ENCODE data around the gene SDK1. TPM values are rescaled to one million over a fixed set of nuclear protein-coding genes. Genes with fewer than 3 reads are reported as not detected.

SDK1 gene
- total RNA-seq, 4 donors from 2014 or later, result 2.5 to 12.9 (median 6.1) TPM

- TF ChIP-seq, protein P1, sequence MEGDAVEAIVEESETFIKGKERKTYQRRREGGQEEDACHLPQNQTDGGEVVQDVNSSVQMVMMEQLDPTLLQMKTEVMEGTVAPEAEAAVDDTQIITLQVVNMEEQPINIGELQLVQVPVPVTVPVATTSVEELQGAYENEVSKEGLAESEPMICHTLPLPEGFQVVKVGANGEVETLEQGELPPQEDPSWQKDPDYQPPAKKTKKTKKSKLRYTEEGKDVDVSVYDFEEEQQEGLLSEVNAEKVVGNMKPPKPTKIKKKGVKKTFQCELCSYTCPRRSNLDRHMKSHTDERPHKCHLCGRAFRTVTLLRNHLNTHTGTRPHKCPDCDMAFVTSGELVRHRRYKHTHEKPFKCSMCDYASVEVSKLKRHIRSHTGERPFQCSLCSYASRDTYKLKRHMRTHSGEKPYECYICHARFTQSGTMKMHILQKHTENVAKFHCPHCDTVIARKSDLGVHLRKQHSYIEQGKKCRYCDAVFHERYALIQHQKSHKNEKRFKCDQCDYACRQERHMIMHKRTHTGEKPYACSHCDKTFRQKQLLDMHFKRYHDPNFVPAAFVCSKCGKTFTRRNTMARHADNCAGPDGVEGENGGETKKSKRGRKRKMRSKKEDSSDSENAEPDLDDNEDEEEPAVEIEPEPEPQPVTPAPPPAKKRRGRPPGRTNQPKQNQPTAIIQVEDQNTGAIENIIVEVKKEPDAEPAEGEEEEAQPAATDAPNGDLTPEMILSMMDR (IDR thresholded peaks at IDR 0.05), result no peak
- TF ChIP-seq POLR2A (IDR thresholded peaks at IDR 0.05) (no peak), POLR2AphosphoS5 (IDR thresholded peaks at IDR 0.05) (no peak), EP300 (IDR thresholded peaks at IDR 0.05) (no peak)
- Histone ChIP-seq H3K36me3 (no peaks in the 10 kb centered on the region), H3K27me3 (no peaks in the 10 kb centered on the region), H3K27ac (no peak overlapping the region), H3K9me3 (no peaks in the 10 kb centered on the region), H3K4me1 (peaks cover 51% of the 10 kb centered on the region), H3K4me3 (no peak overlapping the region)
- DNase-seq (ENCODE audit: low spot score in 2 of 2), result no peak
- WGBS, result 68% methylated on average over 4 of the region's 19 CpGs
Measured at GRCh38 chr7:4191046-4191445, 890.0 kb downstream of the SDK1 start.

GRCh38 chr7:4191525-4191924 is 890.5 kb downstream of the SDK1 start:
- peaks cover 52% of the 10 kb centered on the region for H3K4me1 ChIP-seq
- no peak overlapping the region for H3K4me3 ChIP-seq
- H3K36me3 ChIP-seq, result no peaks in the 10 kb centered on the region
- no peaks in the 10 kb centered on the region for H3K27me3 ChIP-seq
- H3K9me3 ChIP-seq, result no peaks in the 10 kb centered on the region
- no peak for TF ChIP-seq EP300 (IDR thresholded peaks at IDR 0.05)
- TF ChIP-seq, protein P1 (IDR thresholded peaks at IDR 0.05), result no peak
- TF ChIP-seq POLR2A (IDR thresholded peaks at IDR 0.05), result no peak
- no peak for TF ChIP-seq POLR2AphosphoS5 (IDR thresholded peaks at IDR 0.05)
- 85% methylated on average over 14 of the region's 14 CpGs for WGBS
- no peak overlapping the region for H3K27ac ChIP-seq
- no peak for DNase-seq (ENCODE audit: low spot score in 2 of 2)

- H3K36me3 ChIP-seq, result no peaks in the 10 kb centered on the region
- H3K27ac ChIP-seq, result no peak overlapping the region
- 30% methylated on average over 2 of the region's 7 CpGs for WGBS
- no peak for DNase-seq (ENCODE audit: low spot score in 2 of 2)
- H3K4me3 ChIP-seq, result no peak overlapping the region
- TF ChIP-seq POLR2AphosphoS5 (IDR thresholded peaks at IDR 0.05) (no peak), POLR2A (IDR thresholded peaks at IDR 0.05) (no peak), EP300 (IDR thresholded peaks at IDR 0.05) (no peak)
- TF ChIP-seq, protein P1 (IDR thresholded peaks at IDR 0.05), result no peak
- no peaks in the 10 kb centered on the region for H3K9me3 ChIP-seq
- peaks cover 26% of the 10 kb centered on the region for H3K4me1 ChIP-seq
- H3K27me3 ChIP-seq, result no peaks in the 10 kb centered on the region
Measured at GRCh38 chr7:4195660-4196059, 894.6 kb downstream of the SDK1 start.

DNA sequence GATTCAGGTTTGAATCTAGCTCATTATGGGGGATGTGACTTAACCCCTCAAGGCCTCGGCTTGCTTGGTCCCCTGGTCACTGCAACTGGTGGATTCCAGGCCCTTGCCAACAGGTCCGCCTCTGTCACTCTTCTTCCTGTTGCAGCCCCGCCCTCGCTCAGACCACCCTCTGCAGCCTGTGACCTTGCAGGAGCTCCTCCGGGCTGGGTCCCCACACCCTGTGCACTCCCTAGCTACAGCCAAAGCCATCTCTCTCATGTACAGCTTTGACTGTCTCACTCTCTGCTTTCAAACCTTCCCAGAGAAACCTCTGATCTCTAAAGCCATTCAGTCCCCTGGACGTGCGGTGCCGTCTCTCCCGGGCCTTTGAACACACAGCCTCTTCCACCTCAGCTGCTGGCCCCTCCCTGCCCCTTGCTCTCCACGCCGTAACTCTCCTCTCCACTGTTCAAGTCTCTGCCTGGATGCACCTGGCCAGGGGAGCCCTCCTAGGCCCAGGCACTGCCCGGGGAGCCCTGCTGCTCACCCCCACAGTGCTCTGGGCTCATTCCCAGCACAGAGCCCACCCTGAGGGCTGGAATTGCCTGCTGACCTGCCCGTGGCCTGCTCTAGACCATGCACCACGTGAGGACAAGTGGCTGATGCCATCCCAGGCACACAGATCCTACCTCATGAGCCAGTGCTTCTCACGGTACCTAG is 895.2 kb downstream of the SDK1 start:
- H3K9me3 ChIP-seq, result no peaks in the 10 kb centered on the region
- peaks cover 20% of the 10 kb centered on the region for H3K4me1 ChIP-seq
- TF ChIP-seq, protein P1 (IDR thresholded peaks at IDR 0.05), result no peak
- TF ChIP-seq POLR2A (IDR thresholded peaks at IDR 0.05), result no peak
- H3K27ac ChIP-seq, result no peak overlapping the region
- H3K36me3 ChIP-seq, result no peaks in the 10 kb centered on the region
- 78% methylated on average over 13 of the region's 15 CpGs for WGBS
- no peak for DNase-seq (ENCODE audit: low spot score in 2 of 2)
- H3K4me3 ChIP-seq, result no peak overlapping the region
- no peaks in the 10 kb centered on the region for H3K27me3 ChIP-seq

GRCh38 chr7:4198301-4198700 is 897.2 kb downstream of the SDK1 start:
- TF ChIP-seq POLR2A (IDR thresholded peaks at IDR 0.05) (no peak), POLR2AphosphoS5 (IDR thresholded peaks at IDR 0.05) (no peak), EP300 (IDR thresholded peaks at IDR 0.05) (no peak)
- TF ChIP-seq, protein P1 (IDR thresholded peaks at IDR 0.05), result no peak
- Histone ChIP-seq H3K4me1 (peaks cover 19% of the 10 kb centered on the region), H3K9me3 (no peaks in the 10 kb centered on the region), H3K4me3 (no peak overlapping the region), H3K27me3 (no peaks in the 10 kb centered on the region), H3K36me3 (no peaks in the 10 kb centered on the region), H3K27ac (no peak overlapping the region)
- 81% methylated on average over 6 of the region's 6 CpGs for WGBS
- no peak for DNase-seq (ENCODE audit: low spot score in 2 of 2)
